CD4-positive, alpha-beta T cell (primary cell): Measurements from ENCODE around the gene NDUFB5. TPM values are rescaled to one million over a fixed set of nuclear protein-coding genes. Genes with fewer than 3 reads are reported as not detected.

Source experiments
- ATAC-seq: fragments of 200-7000 bp; cut with Tn5 transposase; one replicate; pipeline ENCODE4 v1.10.0; 2022; ENCODE audit warnings: mild to moderate bottlenecking; ENCODE audit not compliant: poor library complexity
- CTCF ChIA-PET: fragments of 350-600 bp; sonication (Branson Sonifier 250); formaldehyde crosslinking; loops from one replicate; lab custom pipeline; 2021; ENCODE audit warnings: antibody characterized with exemption, inconsistent platforms; lab: Charles Lee
- POLR2A ChIA-PET: fragments of 350-600 bp; sonication (Branson Sonifier 250); formaldehyde crosslinking; loops from one replicate; lab custom pipeline; 2021; ENCODE audit warnings: antibody characterized with exemption, inconsistent platforms; lab: Charles Lee
- DNase-seq, 14 experiments: peaks; one replicate each; pipeline ENCODE4 v3.0.0-alpha.2; 2013 to 2020; ENCODE audit warnings: mixed read lengths in 2 of 14
- H3K27ac ChIP-seq, 2 donors: one replicate each; pipeline versions ENCODE4 v1.5.1 to v1.7.0; 2013; ENCODE audit warnings: low read length in 2 of 2, low read depth in 1 of 2, mild to moderate bottlenecking in 1 of 2
- H3K27me3 ChIP-seq, 2 experiments: 1 replicate in 1 of 2; 2 replicates in 1 of 2; pipeline versions ENCODE4 v1.6.1 to v1.7.0; 2013; ENCODE audit warnings: low read length in 2 of 2, control low read depth in 1 of 2, mild to moderate bottlenecking in 1 of 2, moderate library complexity in 1 of 2; ENCODE audit not compliant: insufficient read depth in 2 of 2, control insufficient read depth in 1 of 2
- H3K36me3 ChIP-seq: one replicate; pipeline ENCODE4 v1.6.1; 2013; ENCODE audit warnings: low read length, control low read depth; ENCODE audit not compliant: insufficient read depth
- H3K4me1 ChIP-seq: one replicate; pipeline ENCODE4 v1.6.1; 2013; ENCODE audit warnings: low read length, control low read depth; ENCODE audit not compliant: insufficient read depth
- H3K4me3 ChIP-seq: one replicate; pipeline ENCODE4 v1.5.1; 2013; ENCODE audit warnings: mild to moderate bottlenecking, low read length, moderate library complexity
- H3K9me3 ChIP-seq, 2 experiments: 1 replicate in 1 of 2; 2 replicates in 1 of 2; pipeline versions ENCODE4 v1.6.1 to v1.7.0; 2013; ENCODE audit warnings: low read length in 2 of 2, mild to moderate bottlenecking in 2 of 2, control low read depth in 1 of 2, moderate library complexity in 1 of 2; ENCODE audit not compliant: control insufficient read depth in 1 of 2, insufficient read depth in 1 of 2
- H3K27ac Mint-ChIP-seq: one replicate; pipeline ENCODE4 v1.8.0; 2020; ENCODE audit warnings: mixed read lengths
- H3K27me3 Mint-ChIP-seq: one replicate; pipeline ENCODE4 v1.8.0; 2021; ENCODE audit warnings: mixed read lengths
- H3K36me3 Mint-ChIP-seq: one replicate; pipeline ENCODE4 v1.8.0; 2021; ENCODE audit warnings: low read depth, mixed read lengths
- H3K4me1 Mint-ChIP-seq: one replicate; pipeline ENCODE4 v1.8.0; 2021; ENCODE audit warnings: low read depth, mixed read lengths
- H3K4me3 Mint-ChIP-seq: one replicate; pipeline ENCODE4 v1.8.0; 2020; ENCODE audit warnings: mild to moderate bottlenecking, mixed read lengths
- H3K9me3 Mint-ChIP-seq: one replicate; pipeline ENCODE4 v1.8.0; 2020; ENCODE audit warnings: mixed read lengths
- intact Hi-C, 2 experiments: fragments of 100-400 bp; cut with DNase I in 1 of 2; cut with micrococcal nuclease in 1 of 2; formaldehyde crosslinking; loops; one replicate each; pipeline versions ENCODE4 v1.15.1 to v1.9.0; 2023 to 2025; cut with DNase I, micrococcal nuclease
- total RNA-seq, 174 experiments: library from RNA in 2 of 174; stranded (reverse) in 2 of 174; gene quantifications; one replicate each; pipeline ENCODE4 v1.2.3 and lab custom pipeline; 2021 to 2026
- TF ChIP-seq, protein P1 (sequence below): fragments of 200-600 bp; IDR thresholded peaks from one replicate; pipeline ENCODE4 v1.8.0; 2022; ENCODE audit warnings: antibody characterized with exemption, mild to moderate bottlenecking

Gene NDUFB5
- total RNA-seq, 2 experiments from 2014 or later = 20.3 to 24.2 TPM

- no peak for DNase-seq
- POLR2A ChIA-PET = no interaction called here
- H3K4me1 Mint-ChIP-seq = no peaks in the 10 kb centered on the region
Measured at GRCh38 chr3:179580992-179581391, 23.6 kb upstream of the NDUFB5 start.

GRCh38 chr3:179589143-179589542 lies 15.5 kb upstream of the NDUFB5 start:
- no peaks in the 10 kb centered on the region for H3K4me1 Mint-ChIP-seq
- POLR2A ChIA-PET = interaction anchor here (1.4 kb wide), 1 partner anchor 16 kb away, joined by 4 read pairs; the partner anchor contains the start of genes MRPL47 and NDUFB5
- peaks cover 83% of the 10 kb centered on the region for H3K36me3 Mint-ChIP-seq
- Histone ChIP-seq H3K4me1 (no peaks in the 10 kb centered on the region), H3K27ac (no peak overlapping the region), H3K27me3 (no peaks in the 10 kb centered on the region), H3K9me3 (no peaks in the 10 kb centered on the region), H3K4me3 (no peak overlapping the region), H3K36me3 (peaks cover 79% of the 10 kb centered on the region)
- no peak overlapping the region for H3K4me3 Mint-ChIP-seq
- no peaks in the 10 kb centered on the region for H3K27me3 Mint-ChIP-seq
- CTCF ChIA-PET = no interaction called here
- no peak for DNase-seq
- no peak for ATAC-seq
- no peaks in the 10 kb centered on the region for H3K9me3 Mint-ChIP-seq
- intact Hi-C loops = no loop called here
- TF ChIP-seq, protein P1, sequence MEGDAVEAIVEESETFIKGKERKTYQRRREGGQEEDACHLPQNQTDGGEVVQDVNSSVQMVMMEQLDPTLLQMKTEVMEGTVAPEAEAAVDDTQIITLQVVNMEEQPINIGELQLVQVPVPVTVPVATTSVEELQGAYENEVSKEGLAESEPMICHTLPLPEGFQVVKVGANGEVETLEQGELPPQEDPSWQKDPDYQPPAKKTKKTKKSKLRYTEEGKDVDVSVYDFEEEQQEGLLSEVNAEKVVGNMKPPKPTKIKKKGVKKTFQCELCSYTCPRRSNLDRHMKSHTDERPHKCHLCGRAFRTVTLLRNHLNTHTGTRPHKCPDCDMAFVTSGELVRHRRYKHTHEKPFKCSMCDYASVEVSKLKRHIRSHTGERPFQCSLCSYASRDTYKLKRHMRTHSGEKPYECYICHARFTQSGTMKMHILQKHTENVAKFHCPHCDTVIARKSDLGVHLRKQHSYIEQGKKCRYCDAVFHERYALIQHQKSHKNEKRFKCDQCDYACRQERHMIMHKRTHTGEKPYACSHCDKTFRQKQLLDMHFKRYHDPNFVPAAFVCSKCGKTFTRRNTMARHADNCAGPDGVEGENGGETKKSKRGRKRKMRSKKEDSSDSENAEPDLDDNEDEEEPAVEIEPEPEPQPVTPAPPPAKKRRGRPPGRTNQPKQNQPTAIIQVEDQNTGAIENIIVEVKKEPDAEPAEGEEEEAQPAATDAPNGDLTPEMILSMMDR = no peak
- H3K27ac Mint-ChIP-seq = no peak overlapping the region

More at GRCh38 chr3:179580992-179581391, 23.6 kb upstream of the NDUFB5 start:
- no peaks in the 10 kb centered on the region for H3K4me1 ChIP-seq
- intact Hi-C loops = no loop called here
- Mint-ChIP-seq H3K27me3 (no peaks in the 10 kb centered on the region), H3K27ac (no peak overlapping the region), H3K36me3 (peaks cover 74% of the 10 kb centered on the region), H3K9me3 (no peaks in the 10 kb centered on the region), H3K4me3 (no peak overlapping the region)
- H3K36me3 ChIP-seq = peaks cover 85% of the 10 kb centered on the region
- ATAC-seq = no peak
- CTCF ChIA-PET = interaction anchor here (0.7 kb wide), 1 partner anchor 15 kb away, joined by 3 read pairs; no protein-coding TSS in a partner anchor
- TF ChIP-seq, protein P1 = no peak
- H3K27me3 ChIP-seq = no peaks in the 10 kb centered on the region
- no peak overlapping the region for H3K27ac ChIP-seq
- no peaks in the 10 kb centered on the region for H3K9me3 ChIP-seq
- no peak overlapping the region for H3K4me3 ChIP-seq

- ATAC-seq = no peak
- Histone ChIP-seq H3K27me3 (no peaks in the 10 kb centered on the region), H3K4me1 (no peaks in the 10 kb centered on the region), H3K4me3 (no peak overlapping the region), H3K9me3 (no peaks in the 10 kb centered on the region), H3K27ac (no peak overlapping the region), H3K36me3 (peaks cover 78% of the 10 kb centered on the region)
- Mint-ChIP-seq H3K36me3 (peaks cover 88% of the 10 kb centered on the region), H3K9me3 (no peaks in the 10 kb centered on the region), H3K27ac (no peak overlapping the region), H3K27me3 (no peaks in the 10 kb centered on the region), H3K4me3 (no peak overlapping the region), H3K4me1 (no peaks in the 10 kb centered on the region)
- ChIA-PET CTCF (no interaction called here), POLR2A (interaction anchor here (1.2 kb wide), 1 partner anchor 14 kb away, joined by 3 read pairs; the partner anchor contains the start of genes MRPL47 and NDUFB5)
- intact Hi-C loops = no loop called here
- TF ChIP-seq, protein P1 = no peak
- no peak for DNase-seq
Measured at GRCh38 chr3:179590669-179591068, 13.9 kb upstream of the NDUFB5 start.
